HepG2 (cell line): ENCODE results near the gene FBXO24. TPM values are rescaled to one million over a fixed set of nuclear protein-coding genes. Genes with fewer than 3 reads are reported as not detected.

Source experiments
- AGO2 ChIP-seq: fragments of 200-400 bp; formaldehyde crosslinking; optimal IDR thresholded peaks from 2 replicates; pipeline ENCODE3; 2017; ENCODE audit warnings: mild to moderate bottlenecking, low read depth, low read length, moderate library complexity
- CBX5 ChIP-seq: sonication (generic); formaldehyde crosslinking; IDR thresholded peaks from 2 replicates; pipeline ENCODE4 v1.4.0; 2020; ENCODE audit warnings: missing genetic modification reagents, borderline replicate concordance
- FOXA3 ChIP-seq: IDR thresholded peaks from 2 replicates; pipeline ENCODE4 v1.6.1; 2016; ENCODE audit warnings: missing genetic modification reagents, missing compliant biosample characterization
- FOXC1 ChIP-seq: sonication (generic); formaldehyde crosslinking; IDR thresholded peaks from 2 replicates; pipeline ENCODE4 v1.8.0; 2022; ENCODE audit warnings: mild to moderate bottlenecking, missing genetic modification reagents, borderline replicate concordance
- GATAD2A ChIP-seq: IDR thresholded peaks from 2 replicates; pipeline ENCODE4 v1.6.1; 2016
- GZF1 ChIP-seq: sonication (generic); formaldehyde crosslinking; IDR thresholded peaks from 2 replicates; pipeline ENCODE4 v1.5.1; 2020; ENCODE audit warnings: mild to moderate bottlenecking, missing genetic modification reagents
- KLF6 ChIP-seq: IDR thresholded peaks from 2 replicates; pipeline ENCODE4 v1.8.0; 2016; ENCODE audit warnings: missing biosample characterization, missing genetic modification reagents
- PCBP1 ChIP-seq: fragments of 200-400 bp; formaldehyde crosslinking; IDR thresholded peaks from 2 replicates; pipeline ENCODE4 v1.6.1; 2017; ENCODE audit warnings: mild to moderate bottlenecking, low read depth, low read length, borderline replicate concordance
- POLR2AphosphoS2 ChIP-seq: IDR thresholded peaks from 2 replicates; pipeline ENCODE4 v1.6.1; 2011; ENCODE audit warnings: low read depth, low read length, improper control_type of control experiment
- POLR2G ChIP-seq: fragments of 200-400 bp; formaldehyde crosslinking; IDR thresholded peaks from 2 replicates; pipeline ENCODE4 v1.6.1; 2018; ENCODE audit warnings: mild to moderate bottlenecking, low read depth, low read length, moderate library complexity
- WIZ ChIP-seq: sonication (generic); formaldehyde crosslinking; IDR thresholded peaks from 2 replicates; pipeline ENCODE4 v1.5.1; 2020; ENCODE audit warnings: mild to moderate bottlenecking, missing genetic modification reagents
- YEATS2 ChIP-seq: sonication (generic); formaldehyde crosslinking; IDR thresholded peaks from 2 replicates; pipeline ENCODE4 v1.4.0; 2020; ENCODE audit warnings: missing genetic modification reagents, borderline replicate concordance
- ZFYVE20 ChIP-seq: sonication (generic); formaldehyde crosslinking; IDR thresholded peaks from 2 replicates; pipeline ENCODE4 v1.8.0; 2023; ENCODE audit warnings: low read depth, mild to moderate bottlenecking, moderate library complexity, missing genetic modification reagents, borderline replicate concordance
- ZNF263 ChIP-seq: sonication (generic); formaldehyde crosslinking; IDR thresholded peaks from 2 replicates; pipeline ENCODE4 v1.4.0; 2020; ENCODE audit warnings: missing genetic modification reagents
- polyA plus RNA-seq, 8 experiments: library from polyadenylated mRNA; depleted of rRNA in 3 of 8; stranded (reverse) in 7 of 8; unstranded in 1 of 8; fragments of >200 nt; fragmentation: Illumina TruSeq in 4 of 8; extraction: Trizol in 4 of 8; gene quantifications; 2 replicates each; pipeline versions ENCODE4 v1.2.1 to v1.2.3, GENCODE V29; 2011 to 2016; ENCODE audit warnings: low read depth in 4 of 8, missing spikeins in 1 of 8, mixed read lengths in 1 of 8; ENCODE audit not compliant: insufficient read depth in 1 of 8
- total RNA-seq, 5 experiments: library from RNA; depleted of rRNA; stranded (reverse); fragments of >200 nt; fragmentation: Illumina TruSeq; extraction: Trizol; gene quantifications; 2 replicates each; pipeline ENCODE4 v1.2.3, GENCODE V29; 2016; ENCODE audit warnings: low read depth in 1 of 5
- TF ChIP-seq, protein P1 (sequence below): sonication (generic); formaldehyde crosslinking; IDR thresholded peaks from 2 replicates; pipeline ENCODE4 v1.4.0; 2020; ENCODE audit warnings: mild to moderate bottlenecking, missing genetic modification reagents
- TF ChIP-seq, protein P2 (sequence below): IDR thresholded peaks from 2 replicates; pipeline ENCODE4 v1.6.1; 2012; ENCODE audit warnings: low read length, improper control_type of control experiment
- TF ChIP-seq, protein P3 (sequence below): sonication (generic); formaldehyde crosslinking; IDR thresholded peaks from 2 replicates; pipeline ENCODE4 v1.4.0; 2020; ENCODE audit warnings: missing genetic modification reagents
- TF ChIP-seq, protein P4 (sequence below): sonication (generic); formaldehyde crosslinking; IDR thresholded peaks from 2 replicates; pipeline ENCODE4 v1.8.0; 2022; ENCODE audit warnings: missing genetic modification reagents, mild to moderate bottlenecking, moderate library complexity, borderline replicate concordance

FBXO24 gene
- total and polyA plus RNA-seq, 2 of the 13 experiments (the other 11 are each of a cell fraction or from before 2014, with no cell fraction given), result 0.20 to 0.55 TPM

DNA sequence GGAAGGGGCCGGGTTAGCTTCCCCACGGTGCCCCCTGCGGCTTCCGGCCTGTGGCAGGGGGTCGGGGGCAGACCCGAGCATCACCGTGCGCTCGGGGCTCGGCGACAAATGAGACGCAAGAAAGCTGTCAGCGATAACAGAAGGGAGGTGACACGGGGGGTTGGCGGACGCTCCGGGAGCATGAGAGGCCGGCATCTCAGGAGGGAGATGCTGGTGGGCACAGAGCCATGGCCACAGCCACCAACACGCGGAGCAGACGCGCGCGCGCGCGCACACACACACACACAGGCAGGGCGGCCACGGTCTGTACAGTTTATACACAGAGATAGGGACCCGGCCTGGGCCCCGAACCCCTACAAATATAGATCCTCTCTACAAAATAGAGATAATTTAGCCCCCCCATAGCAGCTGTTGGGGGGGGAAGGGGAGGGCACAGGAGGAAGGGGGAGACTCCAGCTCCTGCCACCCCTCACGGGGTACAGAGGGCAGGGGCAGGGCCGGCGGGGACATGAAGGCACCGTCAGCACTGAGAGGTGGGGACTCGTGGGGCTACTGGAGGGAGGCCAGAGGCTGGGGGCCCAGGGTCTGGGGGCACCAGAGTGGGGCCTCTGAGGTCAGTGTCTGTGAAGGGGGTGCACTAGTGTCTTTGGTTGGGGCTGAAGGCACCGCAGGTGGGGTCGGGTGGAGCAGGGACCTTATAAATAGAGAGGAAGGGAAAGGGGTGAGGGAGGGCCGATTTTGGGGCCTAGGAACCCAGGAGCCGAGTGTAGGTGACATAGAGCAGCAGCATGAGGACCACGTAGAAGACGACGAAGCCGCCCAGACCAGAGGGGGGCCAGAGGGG lies 11.5 kb upstream of the FBXO24 start (continued):
- TF ChIP-seq, protein P1, sequence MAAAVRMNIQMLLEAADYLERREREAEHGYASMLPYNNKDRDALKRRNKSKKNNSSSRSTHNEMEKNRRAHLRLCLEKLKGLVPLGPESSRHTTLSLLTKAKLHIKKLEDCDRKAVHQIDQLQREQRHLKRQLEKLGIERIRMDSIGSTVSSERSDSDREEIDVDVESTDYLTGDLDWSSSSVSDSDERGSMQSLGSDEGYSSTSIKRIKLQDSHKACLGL (CRISPR knock-in tag), result no peak
- TF ChIP-seq ZNF263 (CRISPR knock-in tag) (no peak), FOXC1 (no peak), ZFYVE20 (CRISPR knock-in tag) (no peak), POLR2AphosphoS2 (peak; percentile 46; the same call in 1 of the 2 replicates), GZF1 (no peak), AGO2 (peak; percentile 96), POLR2G (peak; percentile 25; the same call in 1 of the 2 replicates), KLF6 (CRISPR knock-in tag) (no peak), CBX5 (no peak), PCBP1 (0 out of 2 replicates have a peak, but pooled peaks have one; percentile 5), YEATS2 (CRISPR knock-in tag) (no peak), FOXA3 (CRISPR knock-in tag) (no peak), WIZ (CRISPR knock-in tag) (no peak), GATAD2A (CRISPR knock-in tag) (no peak)
- TF ChIP-seq, protein P2, sequence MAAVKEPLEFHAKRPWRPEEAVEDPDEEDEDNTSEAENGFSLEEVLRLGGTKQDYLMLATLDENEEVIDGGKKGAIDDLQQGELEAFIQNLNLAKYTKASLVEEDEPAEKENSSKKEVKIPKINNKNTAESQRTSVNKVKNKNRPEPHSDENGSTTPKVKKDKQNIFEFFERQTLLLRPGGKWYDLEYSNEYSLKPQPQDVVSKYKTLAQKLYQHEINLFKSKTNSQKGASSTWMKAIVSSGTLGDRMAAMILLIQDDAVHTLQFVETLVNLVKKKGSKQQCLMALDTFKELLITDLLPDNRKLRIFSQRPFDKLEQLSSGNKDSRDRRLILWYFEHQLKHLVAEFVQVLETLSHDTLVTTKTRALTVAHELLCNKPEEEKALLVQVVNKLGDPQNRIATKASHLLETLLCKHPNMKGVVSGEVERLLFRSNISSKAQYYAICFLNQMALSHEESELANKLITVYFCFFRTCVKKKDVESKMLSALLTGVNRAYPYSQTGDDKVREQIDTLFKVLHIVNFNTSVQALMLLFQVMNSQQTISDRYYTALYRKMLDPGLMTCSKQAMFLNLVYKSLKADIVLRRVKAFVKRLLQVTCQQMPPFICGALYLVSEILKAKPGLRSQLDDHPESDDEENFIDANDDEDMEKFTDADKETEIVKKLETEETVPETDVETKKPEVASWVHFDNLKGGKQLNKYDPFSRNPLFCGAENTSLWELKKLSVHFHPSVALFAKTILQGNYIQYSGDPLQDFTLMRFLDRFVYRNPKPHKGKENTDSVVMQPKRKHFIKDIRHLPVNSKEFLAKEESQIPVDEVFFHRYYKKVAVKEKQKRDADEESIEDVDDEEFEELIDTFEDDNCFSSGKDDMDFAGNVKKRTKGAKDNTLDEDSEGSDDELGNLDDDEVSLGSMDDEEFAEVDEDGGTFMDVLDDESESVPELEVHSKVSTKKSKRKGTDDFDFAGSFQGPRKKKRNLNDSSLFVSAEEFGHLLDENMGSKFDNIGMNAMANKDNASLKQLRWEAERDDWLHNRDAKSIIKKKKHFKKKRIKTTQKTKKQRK, result no peak
- TF ChIP-seq, protein P3, sequence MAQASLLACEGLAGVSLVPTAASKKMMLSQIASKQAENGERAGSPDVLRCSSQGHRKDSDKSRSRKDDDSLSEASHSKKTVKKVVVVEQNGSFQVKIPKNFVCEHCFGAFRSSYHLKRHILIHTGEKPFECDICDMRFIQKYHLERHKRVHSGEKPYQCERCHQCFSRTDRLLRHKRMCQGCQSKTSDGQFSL (CRISPR knock-in tag), result no peak
- TF ChIP-seq, protein P4, sequence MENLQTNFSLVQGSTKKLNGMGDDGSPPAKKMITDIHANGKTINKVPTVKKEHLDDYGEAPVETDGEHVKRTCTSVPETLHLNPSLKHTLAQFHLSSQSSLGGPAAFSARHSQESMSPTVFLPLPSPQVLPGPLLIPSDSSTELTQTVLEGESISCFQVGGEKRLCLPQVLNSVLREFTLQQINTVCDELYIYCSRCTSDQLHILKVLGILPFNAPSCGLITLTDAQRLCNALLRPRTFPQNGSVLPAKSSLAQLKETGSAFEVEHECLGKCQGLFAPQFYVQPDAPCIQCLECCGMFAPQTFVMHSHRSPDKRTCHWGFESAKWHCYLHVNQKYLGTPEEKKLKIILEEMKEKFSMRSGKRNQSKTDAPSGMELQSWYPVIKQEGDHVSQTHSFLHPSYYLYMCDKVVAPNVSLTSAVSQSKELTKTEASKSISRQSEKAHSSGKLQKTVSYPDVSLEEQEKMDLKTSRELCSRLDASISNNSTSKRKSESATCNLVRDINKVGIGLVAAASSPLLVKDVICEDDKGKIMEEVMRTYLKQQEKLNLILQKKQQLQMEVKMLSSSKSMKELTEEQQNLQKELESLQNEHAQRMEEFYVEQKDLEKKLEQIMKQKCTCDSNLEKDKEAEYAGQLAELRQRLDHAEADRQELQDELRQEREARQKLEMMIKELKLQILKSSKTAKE, result no peak
- TF ChIP-seq, all 625 proteins: peak for 7
